ENCODE measurements around the gene PPP3R1.

PPP3R1 gene

GRCh38 chr2:68169308-68169707, 83.0 kb downstream of the PPP3R1 start:
- Histone ChIP-seq H2AFZ (ENCODE audit: low read length) (no peak overlapping the region), H3K9me3 (ENCODE audit: insufficient read depth, low read depth, low read length) (no peaks in the 10 kb centered on the region), H3K4me2 (ENCODE audit: low read depth, low read length, poor library complexity, severe bottlenecking) (no peak overlapping the region), H3K27me3 (ENCODE audit: insufficient read depth, low read length, poor library complexity, severe bottlenecking) (no peaks in the 10 kb centered on the region), H3K4me1 (ENCODE audit: insufficient read depth, low read length, poor library complexity, severe bottlenecking) (peaks cover 12% of the 10 kb centered on the region), H4K20me1 (ENCODE audit: insufficient read depth, low read length, poor library complexity, severe bottlenecking) (no peaks in the 10 kb centered on the region), H3K79me2 (ENCODE audit: insufficient read depth, low read length) (no peaks in the 10 kb centered on the region), H3K9me2 (replicated peaks; ENCODE audit: low read depth, low read length) (no peaks in the 10 kb centered on the region), H3K9ac (ENCODE audit: low read depth, low read length, poor library complexity, severe bottlenecking) (no peak overlapping the region), H3F3A (ENCODE audit: low read depth) (peaks cover 5% of the 10 kb centered on the region; the same call in 1 of the 2 replicates), H3K4me3 (ENCODE audit: low read length, poor library complexity, severe bottlenecking) (no peak overlapping the region), H3K36me3 (ENCODE audit: insufficient read depth, low read length) (peaks cover 13% of the 10 kb centered on the region; the same call in 1 of the 2 replicates)
- TF ChIP-seq CTCF (conservative IDR thresholded peaks at IDR 0.05; ENCODE audit: low read length) = no peak
- no peak for TF ChIP-seq EZH2phosphoT487 (IDR thresholded peaks at IDR 0.05; ENCODE audit: borderline replicate concordance)

- no peak overlapping the region for H3K9ac ChIP-seq (ENCODE audit: low read depth, low read length, poor library complexity, severe bottlenecking)
- H3K27me3 ChIP-seq (ENCODE audit: insufficient read depth, low read length, poor library complexity, severe bottlenecking) = no peaks in the 10 kb centered on the region
- H3K4me3 ChIP-seq (ENCODE audit: low read length, poor library complexity, severe bottlenecking) = no peak overlapping the region
- H3K9me3 ChIP-seq (ENCODE audit: insufficient read depth, low read depth, low read length) = no peaks in the 10 kb centered on the region
- H3K4me1 ChIP-seq (ENCODE audit: insufficient read depth, low read length, poor library complexity, severe bottlenecking) = no peaks in the 10 kb centered on the region
- no peaks in the 10 kb centered on the region for H3K79me2 ChIP-seq (ENCODE audit: insufficient read depth, low read length)
- H3K9me2 ChIP-seq (replicated peaks; ENCODE audit: low read depth, low read length) = no peaks in the 10 kb centered on the region
- H3F3A ChIP-seq (ENCODE audit: low read depth) = no peaks in the 10 kb centered on the region
- H2AFZ ChIP-seq (ENCODE audit: low read length) = no peak overlapping the region
- H3K36me3 ChIP-seq (ENCODE audit: insufficient read depth, low read length) = peaks cover 29% of the 10 kb centered on the region; the same call in 1 of the 2 replicates
- TF ChIP-seq CTCF (conservative IDR thresholded peaks at IDR 0.05; ENCODE audit: low read length) (no peak), EZH2phosphoT487 (IDR thresholded peaks at IDR 0.05; ENCODE audit: borderline replicate concordance) (no peak)
- H4K20me1 ChIP-seq (ENCODE audit: insufficient read depth, low read length, poor library complexity, severe bottlenecking) = no peaks in the 10 kb centered on the region
- H3K4me2 ChIP-seq (ENCODE audit: low read depth, low read length, poor library complexity, severe bottlenecking) = no peak overlapping the region
Observed at GRCh38 chr2:68167186-68167585, 85.1 kb downstream of the PPP3R1 start.

- Histone ChIP-seq H3K79me2 (ENCODE audit: insufficient read depth, low read length) (peaks cover 15% of the 10 kb centered on the region), H2AFZ (ENCODE audit: low read length) (no peak overlapping the region), H3K4me2 (ENCODE audit: low read depth, low read length, poor library complexity, severe bottlenecking) (no peak overlapping the region), H3K9ac (ENCODE audit: low read depth, low read length, poor library complexity, severe bottlenecking) (no peak overlapping the region), H3K9me3 (ENCODE audit: insufficient read depth, low read depth, low read length) (no peaks in the 10 kb centered on the region), H3K36me3 (ENCODE audit: insufficient read depth, low read length) (peaks cover 40% of the 10 kb centered on the region; the same call in 1 of the 2 replicates), H3K27me3 (ENCODE audit: insufficient read depth, low read length, poor library complexity, severe bottlenecking) (no peaks in the 10 kb centered on the region), H4K20me1 (ENCODE audit: insufficient read depth, low read length, poor library complexity, severe bottlenecking) (no peaks in the 10 kb centered on the region), H3K9me2 (replicated peaks; ENCODE audit: low read depth, low read length) (no peaks in the 10 kb centered on the region), H3K4me1 (ENCODE audit: insufficient read depth, low read length, poor library complexity, severe bottlenecking) (peaks cover 8% of the 10 kb centered on the region), H3K4me3 (ENCODE audit: low read length, poor library complexity, severe bottlenecking) (no peak overlapping the region), H3F3A (ENCODE audit: low read depth) (no peaks in the 10 kb centered on the region)
- TF ChIP-seq CTCF (conservative IDR thresholded peaks at IDR 0.05; ENCODE audit: low read length) (no peak), EZH2phosphoT487 (IDR thresholded peaks at IDR 0.05; ENCODE audit: borderline replicate concordance) (no peak)
Observed at GRCh38 chr2:68163641-68164040, 88.7 kb downstream of the PPP3R1 start.
